ENCODE measurements around the gene IFI6. TPM values are rescaled to one million over a fixed set of nuclear protein-coding genes. Genes with fewer than 3 reads are reported as not detected.
A peak's percentile ranks its signal among the peaks of the same experiment; 100 is the strongest.

IFI6 gene
- total RNA-seq, 4 donors from 2014 or later, result 1.2 to 28.1 (median 14.2) TPM

- DNase-seq, result no peak
- Histone ChIP-seq H3K4me1 (peaks cover 0 to 22% (median 11%) of the 10 kb centered on the region in 4 donors), H3K9me3 (no peaks in the 10 kb centered on the region), H3K36me3 (no peaks in the 10 kb centered on the region), H3K27ac (no peak overlapping the region), H3K27me3 (no peaks in the 10 kb centered on the region), H3K4me3 (no peak overlapping the region)
- TF ChIP-seq, protein P1, sequence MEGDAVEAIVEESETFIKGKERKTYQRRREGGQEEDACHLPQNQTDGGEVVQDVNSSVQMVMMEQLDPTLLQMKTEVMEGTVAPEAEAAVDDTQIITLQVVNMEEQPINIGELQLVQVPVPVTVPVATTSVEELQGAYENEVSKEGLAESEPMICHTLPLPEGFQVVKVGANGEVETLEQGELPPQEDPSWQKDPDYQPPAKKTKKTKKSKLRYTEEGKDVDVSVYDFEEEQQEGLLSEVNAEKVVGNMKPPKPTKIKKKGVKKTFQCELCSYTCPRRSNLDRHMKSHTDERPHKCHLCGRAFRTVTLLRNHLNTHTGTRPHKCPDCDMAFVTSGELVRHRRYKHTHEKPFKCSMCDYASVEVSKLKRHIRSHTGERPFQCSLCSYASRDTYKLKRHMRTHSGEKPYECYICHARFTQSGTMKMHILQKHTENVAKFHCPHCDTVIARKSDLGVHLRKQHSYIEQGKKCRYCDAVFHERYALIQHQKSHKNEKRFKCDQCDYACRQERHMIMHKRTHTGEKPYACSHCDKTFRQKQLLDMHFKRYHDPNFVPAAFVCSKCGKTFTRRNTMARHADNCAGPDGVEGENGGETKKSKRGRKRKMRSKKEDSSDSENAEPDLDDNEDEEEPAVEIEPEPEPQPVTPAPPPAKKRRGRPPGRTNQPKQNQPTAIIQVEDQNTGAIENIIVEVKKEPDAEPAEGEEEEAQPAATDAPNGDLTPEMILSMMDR (IDR thresholded peaks at IDR 0.05), result no peak
- no peak for TF ChIP-seq POLR2A (IDR thresholded peaks at IDR 0.05)
- no peak for TF ChIP-seq POLR2AphosphoS5 (IDR thresholded peaks at IDR 0.05)
- intact Hi-C loops (cut with DNase I; ENCODE audit: low total_unique reads), result no loop called here
- 97 to 100% methylated on average over 7 to 8 of the region's 8 CpGs for WGBS, 2 donors (ENCODE audit: low coverage in 1 of 2)
- in situ Hi-C loops (cut with MboI; ENCODE audit: low pct_ligation_motif_present in 1 of 4, low pct_unique_long_range_greater_than_20kb in 1 of 4, low sequenced_read_pairs in 3 of 4), result loop anchor here (5.0 to 10.0 kb wide), 3 partner anchors 47 to 104 kb away; no protein-coding TSS in a partner anchor
These were observed 10.4 kb downstream of the IFI6 start for GRCh38 chr1:27661412-27662075.

DNA sequence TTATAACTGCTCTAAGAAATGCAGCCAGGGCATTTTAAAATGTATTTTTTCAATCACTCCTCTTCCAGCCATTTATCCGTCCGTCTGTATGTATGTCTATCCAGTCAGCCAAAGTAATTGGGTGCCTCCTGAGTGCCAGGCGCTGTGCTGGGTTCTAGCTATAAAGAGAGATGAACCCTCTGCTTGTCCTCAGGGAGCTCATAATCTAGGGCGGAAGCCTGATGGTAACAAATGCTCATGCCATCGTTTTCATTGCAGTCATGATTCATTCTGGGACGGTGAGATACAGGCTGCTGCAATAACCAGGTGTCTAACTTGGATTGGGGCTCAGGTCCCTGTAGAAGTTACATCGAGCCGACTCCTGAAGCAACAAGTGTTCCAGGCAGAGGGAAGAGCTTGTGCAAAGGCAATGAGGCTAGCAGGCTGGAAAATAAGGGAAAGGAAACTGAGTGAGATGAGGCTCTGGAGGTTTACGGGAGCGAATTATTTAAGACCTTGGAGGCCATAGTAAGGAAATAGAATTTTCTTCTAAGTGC is 11.6 kb downstream of the IFI6 start:
- peak overlapping the region; percentile 58 to 76 (median 74) for H3K4me3 ChIP-seq
- H3K36me3 ChIP-seq, result no peaks in the 10 kb centered on the region
- no peak for DNase-seq
- intact Hi-C loops (cut with DNase I; ENCODE audit: low total_unique reads) (no loop called here), in situ Hi-C loops (cut with MboI; ENCODE audit: low pct_ligation_motif_present in 1 of 4, low pct_unique_long_range_greater_than_20kb in 1 of 4, low sequenced_read_pairs in 3 of 4) (loop anchor here (5.0 to 10.0 kb wide), 3 partner anchors 46 to 103 kb away; no protein-coding TSS in a partner anchor)
- 43 to 80% methylated on average over 1 to 10 of the region's 10 CpGs for WGBS, 2 donors (ENCODE audit: low coverage in 1 of 2)
- peaks cover 2 to 27% (median 14%) of the 10 kb centered on the region in 4 donors for H3K4me1 ChIP-seq
- H3K27ac ChIP-seq, result peak overlapping the region; percentile 90 to 92 (median 91)
- TF ChIP-seq EP300 (IDR thresholded peaks at IDR 0.05; ENCODE audit: low read depth), result no peak
- TF ChIP-seq POLR2AphosphoS5 (IDR thresholded peaks at IDR 0.05), result no peak
- TF ChIP-seq, protein P1 (IDR thresholded peaks at IDR 0.05), result no peak
- no peak for TF ChIP-seq POLR2A (IDR thresholded peaks at IDR 0.05)
- H3K9me3 ChIP-seq, result no peaks in the 10 kb centered on the region
- no peaks in the 10 kb centered on the region for H3K27me3 ChIP-seq

DNA sequence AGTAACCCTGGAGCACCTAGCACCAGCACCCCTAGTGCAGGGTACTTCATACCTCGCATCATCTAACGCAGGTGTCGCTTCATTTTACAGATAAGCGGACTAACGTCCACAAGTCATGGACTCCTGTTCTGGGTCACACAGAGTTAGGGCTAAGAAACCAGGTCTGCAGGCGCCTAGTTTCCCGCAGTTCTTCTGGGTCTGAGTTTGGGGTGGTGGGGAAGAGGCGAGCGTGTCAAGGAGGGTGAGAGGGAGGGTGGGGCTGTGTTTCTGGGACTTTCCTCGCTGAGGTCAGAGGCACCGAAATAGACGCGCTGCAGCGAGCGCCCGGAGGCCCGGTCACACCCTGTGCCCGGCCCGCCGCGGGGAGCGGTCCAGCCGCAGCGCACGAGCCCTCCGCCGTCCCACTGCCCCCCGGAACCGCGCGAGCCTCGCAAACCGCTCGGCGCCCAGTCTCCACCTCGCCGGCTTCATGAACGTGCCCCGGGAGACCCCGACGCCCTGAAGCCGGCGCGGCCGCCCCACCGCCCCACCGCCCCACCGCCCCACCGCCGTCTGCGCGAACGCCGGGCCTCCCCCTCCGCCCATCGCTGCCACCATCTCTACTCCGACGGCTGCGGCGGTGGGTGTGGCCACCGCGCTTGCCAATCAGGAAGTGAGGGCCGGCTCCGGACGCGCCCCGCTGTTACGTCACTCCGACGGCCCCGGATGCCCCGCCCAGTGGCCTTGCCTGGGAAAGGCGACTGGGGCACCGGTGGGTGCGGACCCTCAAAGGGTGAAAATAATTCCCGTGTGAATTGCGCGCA is 12.3 kb downstream of the IFI6 start:
- peak; percentile 96 for DNase-seq
- in situ Hi-C loops (cut with MboI; ENCODE audit: low pct_ligation_motif_present in 1 of 4, low pct_unique_long_range_greater_than_20kb in 1 of 4, low sequenced_read_pairs in 3 of 4), result loop anchor here (5.0 to 10.0 kb wide), 3 partner anchors 45 to 102 kb away; no protein-coding TSS in a partner anchor
- TF ChIP-seq, protein P1 (IDR thresholded peaks at IDR 0.05), result no peak
- TF ChIP-seq EP300 (IDR thresholded peaks at IDR 0.05; ENCODE audit: low read depth), result no peak
- TF ChIP-seq POLR2A (IDR thresholded peaks at IDR 0.05), result peak; percentile 46
- TF ChIP-seq POLR2AphosphoS5 (IDR thresholded peaks at IDR 0.05), result peak; percentile 80 to 90 (median 83)
- 19% methylated on average over 21 of the region's 78 CpGs; no CpG with 5 or more reads in 1 of the 2 donors for WGBS, 2 donors (ENCODE audit: low coverage in 1 of 2)
- no peaks in the 10 kb centered on the region for H3K9me3 ChIP-seq
- peaks cover 2 to 27% (median 14%) of the 10 kb centered on the region in 4 donors for H3K4me1 ChIP-seq
- intact Hi-C loops (cut with DNase I; ENCODE audit: low total_unique reads), result no loop called here
- H3K27ac ChIP-seq, result peak overlapping the region; percentile 90 to 92 (median 91)
- no peaks in the 10 kb centered on the region for H3K36me3 ChIP-seq
- peak overlapping the region; percentile 58 to 76 (median 74) for H3K4me3 ChIP-seq
- no peaks in the 10 kb centered on the region for H3K27me3 ChIP-seq
